GM19452 (cell line): ENCODE results near the gene DAAM2.

Experiments used
- ATAC-seq: cut with Tn5 transposase; IDR thresholded peaks from one replicate; pipeline ENCODE4 v1.9.1; 2021; ENCODE audit not compliant: unreplicated experiment

The DAAM2 gene

GRCh38 chr6:39843305-39844020, 51.3 kb downstream of the DAAM2 start:
- no peak for ATAC-seq

GRCh38 chr6:39844866-39845265, 52.7 kb downstream of the DAAM2 start:
- no peak for ATAC-seq

- ATAC-seq = no peak
Measured at GRCh38 chr6:39847221-39847620, 55.0 kb downstream of the DAAM2 start.

DNA sequence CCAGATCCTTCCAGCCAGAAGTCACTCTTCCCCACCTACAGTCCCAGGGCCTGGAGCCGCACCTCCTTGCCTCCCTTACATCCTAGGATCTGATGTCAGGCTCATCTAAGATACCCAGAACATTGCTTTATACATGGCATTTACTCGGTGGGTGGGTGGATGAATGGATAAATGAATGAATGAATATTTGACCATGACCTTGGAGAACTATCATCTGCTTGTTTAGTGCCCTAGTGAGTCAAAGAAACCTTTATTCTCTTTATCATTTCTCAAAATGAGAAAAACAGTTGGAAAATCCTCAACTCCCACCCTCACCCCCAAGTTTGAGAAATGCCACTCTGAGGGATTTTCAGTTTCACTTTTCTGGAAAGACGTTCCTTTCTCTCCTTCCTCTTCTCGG, 56.0 kb downstream of the DAAM2 start:
- no peak for ATAC-seq

DNA sequence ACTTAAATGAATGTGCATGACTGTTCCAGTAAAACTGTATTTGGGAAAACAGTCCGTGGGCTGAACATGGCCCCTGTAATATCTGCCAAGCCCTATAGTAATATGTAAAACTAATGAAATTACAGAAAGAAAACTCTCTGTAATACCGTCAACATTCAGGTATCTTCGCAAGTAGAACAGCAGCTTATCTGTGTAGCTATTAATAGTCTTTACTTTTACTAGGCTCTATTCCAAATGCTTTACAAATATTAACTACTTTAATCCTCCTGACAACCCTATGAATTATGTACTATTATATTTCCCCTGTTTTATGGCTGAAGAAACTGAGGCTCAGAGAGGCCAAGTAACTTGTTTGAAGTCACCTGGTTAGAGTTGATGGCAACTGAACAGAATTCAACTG, 57.1 kb downstream of the DAAM2 start:
- no peak for ATAC-seq

DNA sequence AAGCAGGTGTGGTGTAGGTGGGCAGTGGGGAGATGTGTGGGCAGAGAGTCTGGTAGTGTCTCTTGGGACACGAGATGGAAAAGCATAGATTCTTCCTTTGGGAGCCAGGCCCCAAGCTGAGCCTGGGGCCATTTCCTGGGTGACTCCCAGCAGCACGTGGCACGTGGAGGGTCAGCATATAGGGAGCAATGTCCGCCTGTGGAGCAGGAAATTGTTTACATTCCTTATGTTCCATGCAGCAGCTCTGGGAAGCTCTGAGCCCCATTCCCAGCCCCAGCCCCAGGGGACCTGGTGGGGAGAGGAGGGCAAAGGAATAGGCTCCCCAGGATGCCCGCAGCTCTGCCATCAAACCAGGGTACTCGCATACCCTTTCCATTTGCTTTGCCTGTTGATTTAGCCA, 57.6 kb downstream of the DAAM2 start:
- ATAC-seq = no peak

GRCh38 chr6:39850736-39851297, 58.6 kb downstream of the DAAM2 start:
- ATAC-seq = no peak

DNA sequence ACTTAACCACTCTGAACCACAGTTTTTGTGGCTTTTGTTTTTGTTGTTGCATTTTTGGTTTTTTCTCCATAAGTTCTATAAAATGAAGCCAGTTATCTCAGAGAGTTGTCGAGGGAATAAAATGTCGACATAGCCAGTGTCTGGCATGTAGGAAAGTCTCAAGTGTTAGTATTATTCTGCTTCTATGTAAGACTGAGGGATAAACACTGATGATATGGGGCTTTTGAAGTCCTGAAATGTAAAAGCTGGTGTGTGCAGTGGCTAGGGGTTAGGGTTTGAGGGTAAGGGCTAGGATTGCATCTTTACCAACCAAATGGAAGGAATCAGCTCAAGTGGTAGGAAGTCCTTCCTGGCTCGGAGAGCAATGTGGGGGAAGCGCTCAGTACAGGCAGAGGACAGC, 59.2 kb downstream of the DAAM2 start:
- ATAC-seq = no peak

DNA sequence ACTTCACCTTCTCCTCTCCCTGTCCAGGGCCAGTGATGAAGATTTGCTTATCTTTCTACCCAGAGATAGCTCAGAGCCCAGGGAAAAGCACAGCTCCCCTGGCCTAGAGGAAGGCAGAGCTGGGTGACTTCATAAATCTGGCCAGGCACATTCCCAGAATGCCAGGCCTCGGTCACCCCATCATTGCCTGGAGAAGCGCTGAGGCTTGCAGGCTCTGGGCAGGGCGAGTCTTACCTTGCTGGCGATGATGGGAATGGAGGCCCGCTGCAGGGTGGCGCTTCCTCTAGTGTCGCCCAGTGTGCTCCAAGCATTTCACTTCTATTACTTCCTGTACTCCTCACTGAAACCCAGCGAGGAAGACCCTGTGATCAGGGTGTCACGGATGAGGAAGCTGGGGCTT, 60.1 kb downstream of the DAAM2 start:
- no peak for ATAC-seq

DNA sequence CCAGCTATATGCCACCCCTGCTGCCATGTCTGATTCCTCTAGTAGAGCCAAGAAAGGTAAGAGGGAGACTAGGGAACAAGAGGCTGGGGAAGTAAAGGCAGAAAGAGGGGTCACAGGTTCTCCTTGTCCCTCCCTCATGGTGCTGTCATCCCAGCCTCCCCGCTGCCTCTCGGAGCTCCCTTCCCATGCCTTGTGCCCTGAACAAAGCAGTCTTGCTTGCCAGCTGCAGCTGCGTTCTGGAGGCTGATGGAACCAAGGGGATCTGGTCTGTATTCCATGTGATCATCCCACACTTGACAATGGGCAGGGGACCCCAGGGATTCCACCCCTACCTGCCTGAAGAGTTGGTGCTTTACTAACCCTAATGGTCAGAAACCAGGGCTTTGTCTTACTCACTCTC, 61.4 kb downstream of the DAAM2 start:
- no peak for ATAC-seq

- ATAC-seq = no peak
Measured at GRCh38 chr6:39855356-39855995, 63.3 kb downstream of the DAAM2 start.

DNA sequence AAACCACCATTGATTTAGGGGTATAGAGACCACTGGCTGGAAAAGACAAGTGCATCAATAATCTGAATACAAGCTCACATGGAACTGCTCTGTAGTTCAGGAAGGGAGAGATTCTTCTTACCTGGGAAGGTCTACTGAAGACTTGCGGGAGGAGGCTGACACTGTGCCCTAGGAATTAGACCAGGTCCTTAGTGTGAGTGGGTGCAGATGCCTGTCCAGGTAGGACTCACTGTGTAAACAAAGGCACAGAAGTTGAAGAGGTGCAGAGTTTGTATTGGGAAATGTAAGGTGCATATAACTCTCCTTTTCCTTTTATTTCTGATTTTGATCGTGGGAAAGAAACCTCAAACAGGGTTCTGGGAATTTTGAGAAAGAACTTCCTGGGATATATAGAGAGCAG, 66.8 kb downstream of the DAAM2 start:
- ATAC-seq = no peak

- ATAC-seq = no peak
Measured at GRCh38 chr6:39861663-39862062, 69.5 kb downstream of the DAAM2 start.

DNA sequence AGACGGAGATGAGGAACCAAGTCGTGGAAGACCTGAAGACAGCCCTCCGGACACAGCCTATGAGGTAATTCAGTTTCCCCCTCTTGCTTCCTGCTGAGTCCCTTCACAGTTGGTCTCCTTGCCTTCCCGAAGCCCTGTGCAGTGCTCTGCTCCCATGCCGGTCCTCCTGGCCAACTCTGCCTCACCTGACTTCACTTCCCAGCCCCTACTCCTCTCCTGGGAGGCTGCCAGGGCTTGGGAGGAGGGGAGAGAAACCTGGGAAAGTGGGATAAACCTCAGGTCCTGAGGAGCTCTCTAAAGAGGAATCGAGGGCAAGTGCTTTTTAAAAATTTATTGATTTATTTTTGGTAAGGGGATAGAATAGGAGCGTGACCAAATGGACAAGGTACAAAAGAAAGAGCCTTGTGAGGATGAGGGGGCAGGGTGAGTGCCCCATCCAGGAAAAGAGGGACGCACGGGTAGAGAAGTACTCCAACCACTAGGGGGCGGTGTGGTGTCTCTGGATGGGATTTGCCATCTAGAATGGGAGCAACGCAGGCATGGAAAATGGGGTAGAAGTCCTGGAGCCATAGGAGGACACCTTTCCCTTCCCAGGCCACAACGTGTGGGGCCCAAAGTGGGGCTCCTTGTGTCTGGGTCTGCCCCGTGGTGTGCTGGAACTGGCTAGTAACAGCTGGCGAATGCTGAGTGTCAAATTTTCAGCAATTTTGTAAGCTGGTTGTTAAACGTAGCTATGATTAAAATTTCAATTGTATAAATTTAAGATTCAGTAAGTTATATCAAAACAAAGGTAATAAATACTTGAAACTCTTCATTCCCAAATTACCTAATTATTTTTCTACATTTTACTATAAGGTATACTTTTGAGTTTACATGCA, 73.1 kb downstream of the DAAM2 start:
- ATAC-seq = no peak

- ATAC-seq = no peak
Measured at GRCh38 chr6:39867592-39867991, 75.4 kb downstream of the DAAM2 start.

- ATAC-seq = no peak
Measured at GRCh38 chr6:39870950-39871349, 78.8 kb downstream of the DAAM2 start.

DNA sequence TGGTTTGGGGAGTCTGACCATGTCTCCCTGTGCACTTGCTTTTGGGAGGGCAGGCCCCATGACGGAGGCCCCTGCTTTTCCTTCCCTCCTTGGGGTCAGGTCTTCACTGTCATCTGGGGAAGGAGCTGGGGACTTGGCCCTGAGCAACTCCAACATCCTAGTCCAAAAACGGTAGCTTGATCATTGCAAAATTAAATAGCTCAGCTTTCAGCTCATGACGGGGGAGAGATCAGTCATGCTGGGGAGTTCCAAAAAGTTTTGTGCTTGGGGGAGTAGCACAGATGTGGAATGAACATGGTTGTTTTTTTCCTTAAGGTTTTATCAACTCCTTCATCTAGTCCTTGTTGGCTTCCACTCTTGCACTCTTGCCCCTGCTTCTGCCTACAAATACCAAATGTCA, 81.3 kb downstream of the DAAM2 start:
- ATAC-seq = no peak

GRCh38 chr6:39876111-39876510, 83.9 kb downstream of the DAAM2 start:
- ATAC-seq = no peak

DNA sequence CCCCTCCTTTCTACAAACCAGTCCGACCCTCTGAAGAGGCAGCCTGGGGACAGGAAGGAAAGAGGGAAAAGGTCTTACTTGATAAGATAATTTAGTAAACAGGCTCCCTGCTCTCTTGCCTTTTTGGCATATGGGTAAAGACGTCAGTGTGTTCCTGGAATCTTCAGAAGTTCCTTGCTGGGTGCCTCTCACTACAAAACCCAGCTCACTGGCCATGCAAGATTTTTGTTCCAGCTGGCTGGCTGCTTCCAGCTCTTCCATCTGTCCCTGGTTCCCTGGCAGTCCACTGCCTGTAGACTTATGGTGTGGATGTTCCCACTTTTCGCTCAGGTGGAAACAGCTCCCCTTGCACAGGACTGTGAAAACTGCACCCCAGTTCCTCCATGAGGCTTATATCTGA, 84.7 kb downstream of the DAAM2 start:
- ATAC-seq = no peak

DNA sequence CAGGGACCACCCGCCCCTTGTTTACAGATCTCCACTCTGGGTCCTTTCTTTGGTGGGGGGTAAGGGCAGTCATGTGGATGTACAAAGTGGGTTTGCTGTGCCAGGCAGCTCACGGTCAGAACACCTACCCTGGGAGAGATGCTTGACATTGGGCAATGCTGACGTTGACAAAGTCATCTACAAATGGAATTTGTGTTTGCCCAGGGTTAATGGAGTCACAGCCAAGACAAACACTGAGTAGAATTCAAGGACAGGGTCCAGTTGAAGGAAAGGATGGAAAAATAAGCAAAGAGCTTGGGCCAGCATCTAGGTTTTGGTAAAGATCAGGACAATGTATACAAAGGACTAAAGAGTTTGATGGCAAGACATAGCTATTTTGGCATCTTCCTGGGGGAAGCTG, 87.4 kb downstream of the DAAM2 start:
- ATAC-seq = no peak

DNA sequence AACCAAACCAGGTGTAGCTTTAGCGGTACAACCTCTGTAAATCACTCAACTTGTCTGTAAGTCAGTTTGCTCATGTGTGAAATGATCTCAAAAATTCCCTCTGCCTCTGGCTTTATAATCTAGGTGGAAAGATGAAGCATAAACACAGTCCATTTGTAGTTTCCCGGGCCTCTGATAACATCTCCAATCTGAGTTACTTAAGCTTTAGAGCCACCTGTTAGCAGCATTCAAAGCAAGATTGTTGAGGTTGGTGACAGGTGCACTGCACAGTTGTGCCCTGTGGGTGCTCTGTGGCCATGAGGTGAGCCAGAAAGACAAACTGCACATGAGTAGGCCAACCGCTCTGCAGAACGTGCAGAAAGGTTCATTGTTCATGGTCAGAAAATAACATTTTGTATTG, 88.4 kb downstream of the DAAM2 start:
- ATAC-seq = no peak
